Measurements from ENCODE around the gene CCNF. TPM values are rescaled to one million over a fixed set of nuclear protein-coding genes. Genes with fewer than 3 reads are reported as not detected.

Gene CCNF
- polyA plus RNA-seq, 3 donors = 0.34 to 0.97 (median 0.68) TPM

DNA sequence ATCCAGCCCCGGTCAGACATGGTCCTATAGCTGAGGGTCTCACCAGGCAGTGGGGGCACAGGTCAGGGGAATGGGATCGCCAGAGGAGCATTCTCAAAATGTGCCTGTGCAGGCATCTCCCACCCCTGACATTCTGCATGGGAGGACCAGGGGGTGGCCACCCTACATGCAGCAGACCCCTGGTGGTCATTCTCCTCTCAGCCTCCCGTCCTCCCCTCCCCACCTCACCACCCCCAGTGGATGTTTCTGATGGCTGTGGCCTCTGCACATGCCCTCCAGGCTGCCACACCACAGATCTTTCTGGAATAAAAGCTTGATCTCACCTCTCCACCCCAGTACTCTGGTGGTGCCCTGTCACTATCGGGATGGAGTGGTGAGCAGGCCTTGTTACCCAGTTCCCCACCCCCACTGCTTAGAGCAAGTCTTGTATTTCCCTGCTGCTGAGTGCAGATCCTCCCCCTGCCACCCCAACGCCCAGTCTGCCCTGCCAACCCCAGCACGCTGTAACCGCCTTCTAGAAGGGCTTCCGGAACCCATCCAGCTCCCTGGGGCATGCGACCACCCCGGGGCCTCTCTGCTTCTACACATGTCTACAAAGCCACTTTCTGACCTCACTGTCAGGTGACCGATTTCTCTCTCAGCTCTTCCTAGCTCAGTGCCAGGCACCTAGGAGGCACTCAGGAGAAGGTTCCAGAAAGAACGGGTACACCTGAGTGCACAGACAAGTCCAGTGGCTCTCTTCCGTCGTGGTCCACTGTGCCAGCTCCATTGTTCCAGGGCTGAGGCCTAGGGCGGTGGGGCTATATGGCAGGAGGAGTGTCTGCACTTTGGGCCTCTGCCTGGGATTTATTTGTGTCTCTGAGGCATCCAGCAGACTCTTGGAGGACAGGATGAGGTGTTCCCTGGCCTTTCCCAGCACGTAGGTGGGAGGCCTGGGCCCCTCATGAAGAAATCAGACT lies 55.0 kb downstream of the CCNF start:
- Mint-ChIP-seq H3K4me3 (no peak overlapping the region), H3K27me3 (ENCODE audit: low read depth in 3 of 3) (peaks cover 2 to 5% (median 4%) of the 10 kb centered on the region in 3 donors), H3K36me3 (peaks cover 18 to 49% of the 10 kb centered on the region in 2 donors), H3K9me3 (peaks cover 0 to 2% (median 0%) of the 10 kb centered on the region in 7 donors), H3K4me1 (peaks cover 48% of the 10 kb centered on the region), H3K27ac (peak overlapping the region in 2 of 7 donors; percentile 32 to 68)
- Histone ChIP-seq H4K20me1 (ENCODE audit: insufficient read depth, low read length) (peaks cover 24% of the 10 kb centered on the region), H3K27ac (ENCODE audit: low read depth in 1 of 2, low read length in 2 of 2) (no peak overlapping the region), H3K36me3 (replicated peaks in 1 of 2; ENCODE audit: control insufficient read depth in 1 of 2, insufficient read depth in 2 of 2, low read length in 2 of 2) (no peaks in the 10 kb centered on the region), H3K4me2 (replicated peaks; ENCODE audit: extremely low read depth, low read length, poor library complexity, severe bottlenecking) (no peak overlapping the region), H3K9ac (ENCODE audit: insufficient read depth, low read length, poor library complexity, severe bottlenecking) (no peak overlapping the region), H3K79me2 (ENCODE audit: insufficient read depth, low read length) (peaks cover 52% of the 10 kb centered on the region), H3K4me1 (ENCODE audit: control insufficient read depth in 1 of 2, insufficient read depth in 2 of 2, low read length in 2 of 2) (peaks cover 29 to 33% of the 10 kb centered on the region in 2 donors), H3K9me3 (replicated peaks in 1 of 2; ENCODE audit: control insufficient read depth in 1 of 2, insufficient read depth in 1 of 2, low read length in 2 of 2) (no peaks in the 10 kb centered on the region), H3K27me3 (ENCODE audit: control insufficient read depth in 2 of 2, insufficient read depth in 2 of 2, low read length in 2 of 2) (no peaks in the 10 kb centered on the region), H3K4me3 (replicated peaks in 1 of 3; ENCODE audit: low read depth in 2 of 3, low read length in 3 of 3) (no peak overlapping the region), H2AFZ (ENCODE audit: insufficient read depth, low read depth, low read length, poor library complexity, severe bottlenecking) (no peak overlapping the region)
- DNase-seq = no peak
- WGBS (ENCODE audit: insufficient coverage) = 90% methylated on average over 15 of the region's 16 CpGs
- TF ChIP-seq, protein P1, sequence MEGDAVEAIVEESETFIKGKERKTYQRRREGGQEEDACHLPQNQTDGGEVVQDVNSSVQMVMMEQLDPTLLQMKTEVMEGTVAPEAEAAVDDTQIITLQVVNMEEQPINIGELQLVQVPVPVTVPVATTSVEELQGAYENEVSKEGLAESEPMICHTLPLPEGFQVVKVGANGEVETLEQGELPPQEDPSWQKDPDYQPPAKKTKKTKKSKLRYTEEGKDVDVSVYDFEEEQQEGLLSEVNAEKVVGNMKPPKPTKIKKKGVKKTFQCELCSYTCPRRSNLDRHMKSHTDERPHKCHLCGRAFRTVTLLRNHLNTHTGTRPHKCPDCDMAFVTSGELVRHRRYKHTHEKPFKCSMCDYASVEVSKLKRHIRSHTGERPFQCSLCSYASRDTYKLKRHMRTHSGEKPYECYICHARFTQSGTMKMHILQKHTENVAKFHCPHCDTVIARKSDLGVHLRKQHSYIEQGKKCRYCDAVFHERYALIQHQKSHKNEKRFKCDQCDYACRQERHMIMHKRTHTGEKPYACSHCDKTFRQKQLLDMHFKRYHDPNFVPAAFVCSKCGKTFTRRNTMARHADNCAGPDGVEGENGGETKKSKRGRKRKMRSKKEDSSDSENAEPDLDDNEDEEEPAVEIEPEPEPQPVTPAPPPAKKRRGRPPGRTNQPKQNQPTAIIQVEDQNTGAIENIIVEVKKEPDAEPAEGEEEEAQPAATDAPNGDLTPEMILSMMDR (IDR thresholded peaks at IDR 0.05) = no peak
- intact Hi-C loops (cut with micrococcal nuclease) = no loop called here

DNA sequence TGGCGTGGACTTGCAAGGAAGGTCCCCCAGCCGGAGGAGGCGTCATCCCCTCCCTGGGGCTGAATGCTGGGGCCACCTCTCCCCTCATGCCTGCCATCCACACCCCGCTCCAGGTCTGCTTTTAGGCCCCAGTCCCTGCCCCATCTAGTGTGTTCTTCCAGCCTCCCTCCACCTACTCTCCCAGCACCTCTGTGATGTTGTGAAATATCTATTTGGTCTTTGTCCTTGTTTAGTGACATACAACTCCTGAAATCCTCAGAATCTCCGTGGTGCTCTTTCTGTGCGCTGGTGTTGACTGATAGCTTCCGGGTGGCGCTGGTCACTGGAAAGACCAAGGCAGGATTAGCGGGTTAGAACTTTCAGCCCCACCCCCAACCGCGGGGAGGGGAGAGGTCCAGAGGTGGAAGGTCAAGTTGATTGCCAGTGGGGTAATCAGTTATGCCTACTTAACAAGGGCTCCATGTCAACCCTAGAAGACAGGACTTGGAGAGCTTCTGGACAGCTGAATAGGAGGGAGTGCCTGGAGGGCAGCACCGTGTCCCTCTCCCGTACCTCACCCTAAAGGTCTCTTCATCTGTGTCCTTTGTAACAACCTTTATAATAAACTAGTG lies 55.8 kb downstream of the CCNF start:
- Mint-ChIP-seq H3K27me3 (ENCODE audit: low read depth in 3 of 3) (peaks cover 2 to 5% (median 4%) of the 10 kb centered on the region in 3 donors), H3K36me3 (peaks cover 22 to 46% of the 10 kb centered on the region in 2 donors), H3K9me3 (peaks cover 0 to 2% (median 0%) of the 10 kb centered on the region in 7 donors), H3K27ac (peak overlapping the region in 1 of 7 donors; percentile 11), H3K4me1 (peaks cover 48% of the 10 kb centered on the region), H3K4me3 (no peak overlapping the region)
- H3K4me1 ChIP-seq (ENCODE audit: control insufficient read depth in 1 of 2, insufficient read depth in 2 of 2, low read length in 2 of 2) = peaks cover 29 to 33% of the 10 kb centered on the region in 2 donors
- peaks cover 24% of the 10 kb centered on the region for H4K20me1 ChIP-seq (ENCODE audit: insufficient read depth, low read length)
- H3K9ac ChIP-seq (ENCODE audit: insufficient read depth, low read length, poor library complexity, severe bottlenecking) = no peak overlapping the region
- H3K27me3 ChIP-seq (ENCODE audit: control insufficient read depth in 2 of 2, insufficient read depth in 2 of 2, low read length in 2 of 2) = no peaks in the 10 kb centered on the region
- H3K79me2 ChIP-seq (ENCODE audit: insufficient read depth, low read length) = peaks cover 51% of the 10 kb centered on the region
- TF ChIP-seq, protein P1 (IDR thresholded peaks at IDR 0.05) = no peak
- H2AFZ ChIP-seq (ENCODE audit: insufficient read depth, low read depth, low read length, poor library complexity, severe bottlenecking) = no peak overlapping the region
- DNase-seq = no peak
- H3K36me3 ChIP-seq (replicated peaks in 1 of 2; ENCODE audit: control insufficient read depth in 1 of 2, insufficient read depth in 2 of 2, low read length in 2 of 2) = peaks cover 0 to 3% of the 10 kb centered on the region in 2 donors
- 94% methylated on average over 3 of the region's 13 CpGs for WGBS (ENCODE audit: insufficient coverage)
- H3K9me3 ChIP-seq (replicated peaks in 1 of 2; ENCODE audit: control insufficient read depth in 1 of 2, insufficient read depth in 1 of 2, low read length in 2 of 2) = no peaks in the 10 kb centered on the region
- H3K4me2 ChIP-seq (replicated peaks; ENCODE audit: extremely low read depth, low read length, poor library complexity, severe bottlenecking) = no peak overlapping the region
- H3K27ac ChIP-seq (ENCODE audit: low read depth in 1 of 2, low read length in 2 of 2) = no peak overlapping the region
- H3K4me3 ChIP-seq (replicated peaks in 1 of 3; ENCODE audit: low read depth in 2 of 3, low read length in 3 of 3) = no peak overlapping the region
- intact Hi-C loops (cut with micrococcal nuclease) = loop anchor here in 1 of 2 donors (5.0 kb wide), 1 partner anchor 143 kb away; the partner anchor contains the start of gene ABCA3

Measured in CD14-positive monocyte (primary cell).